Activated CD8-positive, alpha-beta memory T cell treated with anti-CD3 and anti-CD28 coated beads, Interleukin-2, amount 50 U/mL, for 24 hours (primary cell): ENCODE measurements around the gene TMPRSS6.

Source experiments
- DNase-seq: peaks from one replicate; pipeline ENCODE4 v3.0.0-alpha.2; 2020; ENCODE audit errors: extremely low read depth

Gene TMPRSS6

DNA sequence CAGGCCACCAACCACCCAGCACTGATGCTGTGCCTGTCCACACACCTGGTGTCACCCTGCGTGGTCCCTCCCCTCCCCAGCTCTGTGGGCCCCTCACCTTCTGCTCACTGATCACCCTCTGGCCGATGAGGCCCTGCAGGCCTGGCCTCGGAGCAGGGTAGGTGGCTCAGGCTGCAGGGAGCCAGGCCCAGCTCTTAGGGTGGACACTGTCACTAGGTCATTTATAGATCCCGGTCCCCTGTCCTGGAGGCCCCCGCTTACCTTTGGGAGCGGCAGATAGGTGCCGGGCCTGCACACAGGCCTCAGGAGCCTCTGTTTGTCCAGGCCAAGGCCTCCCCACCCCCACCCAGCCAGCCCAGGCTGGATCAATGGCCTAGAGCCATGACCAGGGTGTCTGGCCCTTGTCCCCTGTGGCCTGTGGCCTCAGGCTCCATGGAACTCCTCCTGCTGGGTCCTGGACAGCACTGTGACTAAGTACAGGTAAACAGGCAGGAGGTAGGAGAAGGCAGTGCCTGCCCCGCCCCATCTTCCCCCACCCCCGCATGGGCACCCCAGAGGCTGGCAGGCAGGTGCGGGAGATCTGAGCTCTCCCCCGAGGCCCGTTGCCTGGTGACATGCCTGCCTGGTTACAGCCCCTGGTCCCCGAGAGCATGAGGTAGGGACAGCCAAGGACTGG is at the start of gene TMPRSS6:
TMPRSS6 (minus strand) TSS at position 472 of the 676 bp plus-strand sequence. CDS start 6,296 bp downstream, outside the sequence.
- no peak for DNase-seq

DNA sequence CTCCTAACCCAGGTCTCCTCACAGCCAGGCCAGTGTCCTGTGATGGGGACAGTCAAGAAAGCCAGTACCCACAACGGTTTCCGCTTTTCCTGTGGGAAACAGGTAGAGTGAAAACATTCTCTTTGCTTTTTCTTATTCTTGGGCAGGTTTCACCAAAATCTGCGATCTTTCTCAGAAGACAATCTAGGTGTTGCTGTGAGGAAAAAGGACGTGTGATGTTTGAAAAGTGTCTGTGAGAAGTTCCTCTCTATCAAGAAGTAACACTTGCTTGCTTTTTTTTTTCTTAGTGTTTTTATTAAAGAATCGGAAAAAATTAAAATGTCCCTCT is 49.4 kb upstream of the TMPRSS6 start:
- no peak for DNase-seq

DNA sequence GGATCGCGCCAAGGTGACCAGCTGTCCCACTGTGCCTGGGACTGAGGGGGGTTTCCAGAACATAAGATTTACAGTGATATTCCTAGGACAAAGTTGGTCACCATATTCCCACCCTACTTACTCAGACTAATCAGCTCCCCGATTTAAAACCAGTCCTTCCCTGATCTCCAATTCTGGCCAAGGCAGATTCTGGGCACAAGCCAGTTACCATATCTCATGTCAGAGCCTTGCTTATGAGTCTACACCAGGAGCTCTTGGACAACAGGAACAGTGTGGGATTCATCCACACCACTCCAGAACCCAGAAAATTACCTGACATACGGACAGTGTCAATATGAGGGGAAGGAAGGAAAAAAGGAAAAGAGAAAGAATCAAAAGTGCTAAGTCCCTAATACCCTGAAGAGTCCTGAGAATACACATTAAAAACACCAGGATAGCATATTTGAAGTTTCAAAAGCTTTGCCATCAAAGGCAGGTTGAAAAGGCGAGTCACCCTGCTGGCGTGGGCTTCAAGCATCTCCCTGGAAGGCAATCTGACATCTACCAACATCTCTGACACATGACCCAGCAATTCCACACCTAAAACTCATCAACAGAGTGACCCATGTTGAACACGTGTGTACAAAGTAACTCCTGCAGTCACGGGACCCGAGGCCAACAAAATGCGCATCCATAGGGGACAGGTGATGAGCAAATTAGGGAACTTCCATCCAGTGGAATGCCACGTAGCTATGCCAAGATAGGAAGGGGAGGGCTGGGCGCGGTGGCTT is 48.2 kb upstream of the TMPRSS6 start:
- DNase-seq, result no peak

DNA sequence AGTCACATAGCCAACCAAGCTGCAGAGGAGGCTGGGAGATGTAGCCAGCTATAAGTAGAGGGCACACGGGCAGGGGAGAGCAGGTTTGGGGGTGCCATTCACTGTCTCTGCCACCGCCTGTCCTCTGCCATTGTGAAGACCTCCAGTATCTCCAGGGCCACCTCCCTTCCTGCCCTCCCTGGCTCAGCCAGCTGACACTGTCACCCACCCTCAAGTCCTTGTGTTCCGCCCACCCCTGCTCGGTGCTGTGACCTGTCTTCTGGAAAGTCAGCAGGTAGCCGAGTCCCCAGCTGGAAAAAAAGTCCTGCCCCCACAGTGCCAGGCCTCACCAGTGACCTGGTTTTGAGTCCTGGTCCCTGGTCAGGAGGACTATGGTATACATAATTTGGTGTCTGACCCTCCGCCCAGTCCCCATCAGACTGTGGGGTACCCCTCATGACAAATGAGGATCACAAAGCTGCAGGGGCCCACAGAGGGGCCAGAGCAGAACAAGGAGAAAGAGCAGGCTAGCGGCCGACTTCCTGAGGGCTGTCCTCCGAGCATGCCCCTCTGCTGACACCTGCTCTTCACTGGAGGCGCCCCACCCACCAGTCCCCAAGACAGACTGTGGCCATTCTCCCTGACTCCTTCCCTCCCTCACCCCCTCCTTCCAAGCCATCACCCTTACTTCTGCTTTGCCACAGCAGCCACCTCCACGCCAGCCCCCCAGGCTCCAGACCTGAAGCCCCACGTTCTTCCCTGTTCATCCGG is 47.3 kb upstream of the TMPRSS6 start:
- DNase-seq, result no peak

DNA sequence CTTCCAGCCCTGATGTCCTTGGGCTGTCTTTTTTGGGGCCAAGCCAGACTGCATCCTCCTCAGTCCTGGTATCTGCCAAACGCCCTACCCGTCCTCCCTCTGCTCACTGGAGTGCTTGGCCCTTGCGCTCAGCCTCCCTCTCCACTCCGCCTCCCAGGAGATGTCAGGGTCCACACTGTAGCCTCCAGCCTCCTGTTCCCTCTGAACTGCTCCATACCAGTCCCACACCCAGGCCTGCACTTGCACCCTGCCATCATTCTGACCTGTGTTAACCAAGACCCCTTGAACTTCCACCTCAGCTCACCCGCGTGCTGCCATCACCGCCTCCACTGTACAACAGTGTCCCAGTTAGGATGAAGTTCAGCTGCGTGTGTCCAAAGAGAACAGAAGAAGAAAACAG is 46.5 kb upstream of the TMPRSS6 start:
- no peak for DNase-seq

DNA sequence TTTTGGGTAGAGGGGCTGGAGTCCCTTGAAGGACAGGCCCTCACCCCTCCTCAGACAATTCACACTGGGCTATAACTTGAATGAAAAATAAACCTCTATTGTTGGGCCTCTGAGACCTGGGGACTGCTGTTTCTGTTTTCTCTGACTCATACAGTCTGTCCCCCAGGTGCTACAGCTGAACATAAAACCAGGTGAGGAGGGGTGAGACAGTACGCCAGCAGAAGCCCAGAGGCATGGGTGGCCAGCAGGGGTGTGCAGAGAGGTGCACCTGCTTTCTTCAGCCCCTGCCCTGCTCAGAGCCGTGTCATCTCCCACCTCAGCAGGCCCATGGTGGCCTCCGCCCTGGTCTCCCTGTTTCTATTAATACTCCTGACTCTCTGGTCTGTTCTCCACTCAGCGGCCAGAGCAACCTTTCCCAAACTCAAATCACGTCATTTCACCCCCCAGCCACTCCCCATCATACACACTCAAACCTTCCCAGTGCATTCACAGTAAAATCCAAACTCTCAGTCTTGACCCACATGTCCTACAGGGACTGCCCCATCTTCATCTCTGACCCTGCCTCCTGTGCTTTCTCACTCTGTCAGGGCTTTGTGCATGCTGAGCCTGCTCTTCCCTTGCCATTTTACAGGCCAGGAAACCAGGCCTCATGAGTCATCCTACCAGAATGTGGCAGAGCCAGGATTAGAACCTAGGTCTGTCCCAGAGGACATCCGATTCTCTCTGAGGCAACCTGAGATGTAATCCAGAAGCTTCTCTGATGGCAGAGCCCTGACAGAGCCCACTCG is 45.6 kb upstream of the TMPRSS6 start:
- no peak for DNase-seq

DNA sequence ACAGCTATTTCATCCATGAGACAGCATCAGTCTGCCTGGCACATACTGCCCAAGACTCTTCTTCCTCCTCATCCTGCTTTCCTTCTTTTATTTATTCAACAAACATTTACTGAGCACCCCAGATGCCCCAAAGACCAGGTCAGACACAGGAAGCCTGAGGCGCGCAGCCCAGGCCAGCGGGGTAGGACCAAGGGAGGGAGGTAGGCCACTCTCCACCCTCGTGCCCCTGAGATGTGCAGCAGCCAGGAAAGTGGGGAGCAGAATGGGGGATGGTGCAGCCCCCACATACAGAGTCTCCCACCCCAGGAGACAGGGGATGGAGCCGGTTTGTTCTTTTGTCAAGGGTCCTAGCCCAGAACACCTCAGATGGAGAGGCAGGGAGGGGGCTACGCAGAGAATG is 44.4 kb upstream of the TMPRSS6 start:
- DNase-seq, result no peak

DNA sequence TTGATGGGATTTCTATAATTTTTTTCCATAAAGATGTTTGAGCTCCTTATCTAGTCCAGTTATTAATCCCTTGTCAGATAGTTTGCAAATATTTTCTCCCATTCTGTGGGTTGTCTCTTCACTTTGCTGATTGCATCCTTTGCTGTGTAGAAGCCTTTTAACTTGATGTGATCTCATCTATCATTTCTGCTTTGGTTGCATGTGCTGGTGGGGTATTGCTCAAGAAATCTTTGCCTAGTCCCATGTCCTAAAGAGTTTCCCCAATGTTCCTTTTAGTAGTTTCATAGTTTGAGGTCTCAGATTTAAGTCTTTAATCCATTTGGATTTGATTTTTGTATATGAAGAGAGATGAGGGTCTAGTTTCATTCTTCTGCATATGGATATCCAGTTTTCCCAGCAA is 41.9 kb upstream of the TMPRSS6 start:
- no peak for DNase-seq

DNA sequence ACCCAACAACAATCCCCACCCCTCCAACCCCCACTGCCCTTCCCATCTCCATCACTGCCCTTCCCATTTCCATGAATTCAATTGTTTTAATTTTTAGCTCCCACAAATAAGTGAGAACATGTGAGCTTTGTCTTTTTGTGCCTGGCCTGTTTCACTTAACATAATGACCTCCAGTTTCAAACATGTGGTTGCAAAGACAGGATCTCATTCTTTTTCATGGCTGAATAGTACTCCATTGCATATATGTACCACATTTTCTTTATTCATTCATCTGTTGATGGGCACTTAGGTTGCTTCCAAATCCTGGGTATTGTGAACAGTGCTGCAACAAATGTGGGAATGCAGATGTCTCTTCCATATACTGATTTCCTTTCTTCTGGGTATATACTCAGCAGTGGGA is 41.2 kb upstream of the TMPRSS6 start:
- DNase-seq, result no peak

DNA sequence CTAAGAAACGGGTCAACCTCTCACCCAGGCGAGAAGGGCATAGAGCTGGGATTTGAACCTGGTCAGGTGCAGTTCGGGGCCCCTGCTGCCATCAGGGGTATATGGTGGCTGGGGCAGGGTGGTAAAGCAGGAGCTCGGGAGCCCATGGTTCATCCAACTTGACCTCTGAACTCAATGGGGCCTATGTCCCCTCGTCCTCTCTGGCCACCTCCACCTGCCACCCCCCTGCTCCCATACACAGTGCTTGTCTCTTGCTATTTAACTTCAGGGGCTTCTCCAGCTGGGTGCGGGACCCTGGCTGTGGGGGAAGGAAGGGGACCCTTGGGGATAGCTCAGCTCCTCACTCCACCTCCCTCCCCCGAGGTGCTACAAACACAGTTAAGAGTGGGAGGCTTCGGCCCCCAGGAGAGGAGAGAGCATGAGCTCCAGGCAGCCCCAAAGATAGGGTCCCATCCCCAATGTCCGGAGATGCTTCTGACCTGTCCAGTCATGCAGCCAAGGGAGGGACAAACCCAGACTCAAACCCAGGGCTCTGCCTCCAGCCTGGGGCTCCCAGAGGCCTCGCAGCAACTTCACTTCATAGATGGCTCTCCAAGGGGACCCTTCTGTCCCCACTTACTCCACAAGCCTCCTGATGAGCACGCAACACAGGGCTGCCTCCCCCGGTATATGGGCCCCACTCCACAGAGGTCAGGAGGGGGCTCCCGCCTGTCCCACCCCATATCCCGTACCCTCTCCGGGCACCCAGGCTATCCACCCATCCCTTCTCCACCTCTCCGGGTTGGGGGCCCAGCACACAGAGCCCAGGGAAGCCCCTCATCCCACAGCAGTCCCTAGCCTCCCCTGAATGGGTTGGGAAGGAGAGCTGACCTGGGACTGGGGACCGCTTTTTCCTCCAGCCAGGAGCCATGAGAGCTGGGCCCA is 39.5 kb upstream of the TMPRSS6 start:
- no peak for DNase-seq

DNA sequence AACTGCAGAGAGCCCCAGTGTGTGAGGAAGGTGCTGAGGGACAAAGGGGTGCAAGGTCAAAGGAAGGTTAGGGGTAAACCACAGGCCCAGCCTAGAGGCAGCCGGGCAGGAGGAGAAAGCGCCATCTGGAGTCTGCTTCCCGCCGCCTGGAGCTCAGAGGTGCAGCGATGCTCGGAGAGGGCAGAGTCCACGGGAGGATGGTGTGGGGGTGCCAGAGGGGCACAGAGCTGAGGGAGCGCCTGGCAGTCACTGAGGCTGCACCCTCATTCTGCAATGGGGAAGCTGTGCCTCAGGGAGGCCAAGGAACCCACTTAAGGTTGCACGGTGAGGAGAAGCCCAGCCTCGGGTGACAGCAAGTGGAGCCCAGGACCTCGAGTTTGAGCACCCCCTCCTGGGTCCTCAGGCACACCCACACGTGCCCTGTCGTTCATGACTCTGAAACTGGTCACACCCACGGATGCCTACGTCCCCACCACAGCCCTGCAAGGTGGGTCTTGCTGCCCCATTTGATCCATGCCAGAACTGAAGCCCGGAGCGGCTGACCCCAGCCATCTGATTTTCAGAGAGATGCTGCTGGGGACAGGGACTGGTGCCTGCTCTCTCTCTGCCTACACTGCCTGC is 38.6 kb upstream of the TMPRSS6 start:
- DNase-seq, result no peak

DNA sequence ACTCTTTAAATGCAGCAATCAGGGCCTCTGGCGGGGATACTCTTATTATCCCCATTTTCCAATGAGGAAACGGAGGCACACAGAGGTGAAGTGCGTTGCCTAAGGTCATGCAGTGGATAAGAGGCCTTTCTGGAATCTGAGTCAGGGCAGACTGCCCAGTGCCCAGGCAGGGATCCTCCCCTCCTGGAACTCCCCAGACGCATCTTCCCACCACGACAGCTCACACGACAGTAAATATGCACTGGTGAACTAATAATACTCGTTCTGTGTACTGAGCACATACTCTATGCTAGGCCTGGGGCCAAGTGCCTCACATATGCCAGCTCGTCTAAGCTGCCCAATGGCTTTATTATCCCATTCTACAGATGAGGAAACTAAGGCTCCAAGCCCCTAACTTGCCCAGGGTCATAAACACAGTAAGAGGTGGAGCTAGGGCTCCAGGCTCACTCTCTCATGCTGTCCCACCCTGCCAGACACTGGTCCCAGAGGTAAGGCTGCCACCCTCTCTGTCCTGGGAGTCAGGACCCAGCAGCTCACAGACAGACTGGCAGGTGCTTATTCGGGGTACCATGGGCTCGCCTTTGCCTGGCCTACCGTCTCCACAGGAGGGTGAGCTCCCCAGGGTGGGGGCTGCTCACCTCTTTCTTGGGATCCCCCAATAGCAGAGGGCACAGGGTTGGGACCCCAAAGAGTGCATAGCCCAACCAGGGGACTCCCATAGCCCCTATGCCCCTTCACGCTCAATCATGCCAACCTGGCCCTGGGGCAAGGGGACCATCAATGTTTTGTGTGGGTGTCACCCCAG is 37.9 kb upstream of the TMPRSS6 start:
- no peak for DNase-seq

DNA sequence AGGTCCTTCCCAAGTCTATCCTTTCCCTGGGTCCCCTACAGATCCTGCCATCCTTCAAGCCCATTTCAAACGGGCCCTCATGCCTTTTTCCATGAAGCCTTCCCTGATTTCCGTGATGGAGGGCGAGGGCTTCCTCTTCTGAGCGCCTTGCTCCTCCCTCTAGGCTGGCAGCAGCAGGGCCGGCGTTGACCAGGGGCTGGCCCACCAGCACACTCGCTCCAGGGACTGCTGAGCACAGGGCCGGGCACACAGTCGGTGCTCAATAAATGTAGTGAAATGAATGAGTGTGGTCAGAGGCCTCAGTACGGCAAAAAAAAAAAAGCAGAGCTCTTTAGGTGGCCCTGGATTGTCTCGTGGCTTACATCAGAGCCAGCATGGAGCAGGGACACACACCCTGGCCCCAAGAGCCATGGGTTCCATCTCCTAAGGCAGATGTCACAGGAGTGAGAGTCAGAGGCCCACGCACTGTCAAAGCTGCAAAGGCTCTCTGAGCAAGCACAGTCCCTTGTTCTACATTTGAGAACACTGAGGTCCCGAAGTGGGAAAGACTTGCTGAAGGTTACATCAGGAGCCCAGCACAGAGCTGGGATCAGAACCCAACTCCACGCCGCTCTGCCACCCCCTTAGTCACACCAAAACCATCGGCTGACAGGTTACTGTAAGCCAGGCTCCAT is 37.1 kb upstream of the TMPRSS6 start:
- no peak for DNase-seq

DNA sequence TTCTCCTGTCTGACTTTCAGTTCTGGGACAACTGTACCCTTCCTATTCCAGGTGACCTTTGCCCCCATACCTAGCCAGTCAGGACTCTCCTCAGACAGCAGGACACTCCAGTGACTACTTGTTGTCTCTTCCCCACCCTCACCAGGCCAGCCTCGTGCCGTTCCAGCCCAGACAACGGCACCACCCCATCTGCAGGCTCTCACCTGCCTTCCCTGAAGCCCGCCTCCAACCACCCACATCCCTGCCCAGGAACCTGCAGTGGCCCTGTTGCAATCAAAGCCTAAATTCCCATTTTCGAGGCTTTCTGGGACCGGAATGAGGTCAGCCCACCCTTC is 36.5 kb upstream of the TMPRSS6 start:
- no peak for DNase-seq

DNA sequence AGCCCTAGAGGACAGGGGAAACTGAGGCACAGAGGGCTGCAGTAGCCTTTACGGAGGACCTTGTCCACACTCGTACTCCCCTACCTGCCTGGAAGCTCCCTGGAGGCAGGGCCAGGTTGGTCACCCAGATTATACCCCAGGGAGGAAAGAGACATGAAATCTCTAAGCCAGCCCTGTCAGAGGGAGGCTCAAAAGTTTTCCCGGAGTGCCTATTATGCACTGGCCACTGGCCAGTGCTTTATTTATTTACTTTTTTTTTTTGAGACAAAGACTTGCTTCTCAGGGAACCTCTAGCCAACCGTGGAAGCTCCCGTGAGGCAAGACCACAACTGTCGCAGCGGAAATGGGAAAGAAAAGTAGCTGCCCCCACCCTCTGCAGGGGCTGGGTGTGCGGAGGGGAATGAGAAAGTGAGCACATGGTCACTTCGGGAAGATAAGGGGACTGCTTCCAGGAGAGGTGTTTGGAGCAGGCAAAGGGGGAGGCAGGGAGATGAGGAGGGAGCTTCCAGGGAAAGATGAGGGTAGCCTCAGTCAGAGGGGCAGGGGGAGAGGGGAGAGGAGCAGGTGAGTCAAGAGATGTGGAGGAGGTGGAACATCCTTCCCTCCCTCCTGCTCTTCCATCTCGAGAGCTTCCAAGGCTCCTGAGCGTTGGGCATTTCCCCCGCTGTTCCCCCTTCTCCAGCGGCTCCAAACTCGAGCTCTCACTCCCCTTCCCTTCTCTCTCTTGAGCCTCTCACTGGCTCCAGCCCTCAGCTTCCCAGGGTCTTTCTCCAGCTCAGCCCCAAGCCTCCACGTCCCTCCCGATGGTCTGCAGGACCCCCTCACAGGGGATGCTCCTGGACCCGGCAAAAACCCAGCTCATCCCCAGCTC is 35.9 kb upstream of the TMPRSS6 start:
- no peak for DNase-seq

DNA sequence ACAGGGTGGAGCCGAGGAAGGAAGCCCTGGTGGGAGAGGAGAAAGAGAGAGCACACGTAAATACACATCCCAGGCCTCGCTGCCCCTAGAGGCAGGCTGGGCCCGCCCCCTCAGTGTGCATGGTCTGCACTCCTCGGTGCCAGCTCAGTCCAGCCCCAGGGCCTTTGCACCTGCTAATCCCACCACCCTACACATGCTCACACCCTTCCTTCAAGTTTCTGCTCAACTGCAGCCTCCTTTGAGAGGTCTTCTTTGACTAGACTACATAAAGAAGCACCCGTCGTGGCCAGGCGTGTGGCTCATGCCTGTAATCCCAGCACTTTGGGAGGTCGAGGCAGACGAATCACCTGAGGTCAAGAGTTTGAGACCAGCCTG is 34.7 kb upstream of the TMPRSS6 start:
- no peak for DNase-seq

DNA sequence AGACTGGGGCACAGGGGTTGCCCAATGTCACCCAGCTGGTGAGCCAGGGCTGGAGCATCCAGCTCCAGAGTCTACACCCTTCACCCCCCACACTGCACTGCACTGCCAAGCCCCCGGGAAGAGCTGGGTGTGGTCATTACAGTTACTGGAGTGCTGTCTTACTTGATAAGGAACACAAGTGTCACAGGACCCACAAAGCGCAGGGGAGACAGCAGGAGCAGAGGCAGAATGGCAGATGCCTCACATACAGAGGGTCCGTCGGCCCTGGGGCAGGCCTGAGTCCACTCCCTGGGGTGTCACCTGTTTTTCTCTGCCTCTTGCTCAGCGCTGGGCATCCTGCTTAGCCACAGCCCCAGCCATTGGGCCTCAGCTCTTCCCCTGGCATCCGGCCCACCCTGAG is 32.5 kb upstream of the TMPRSS6 start:
- DNase-seq, result no peak

DNA sequence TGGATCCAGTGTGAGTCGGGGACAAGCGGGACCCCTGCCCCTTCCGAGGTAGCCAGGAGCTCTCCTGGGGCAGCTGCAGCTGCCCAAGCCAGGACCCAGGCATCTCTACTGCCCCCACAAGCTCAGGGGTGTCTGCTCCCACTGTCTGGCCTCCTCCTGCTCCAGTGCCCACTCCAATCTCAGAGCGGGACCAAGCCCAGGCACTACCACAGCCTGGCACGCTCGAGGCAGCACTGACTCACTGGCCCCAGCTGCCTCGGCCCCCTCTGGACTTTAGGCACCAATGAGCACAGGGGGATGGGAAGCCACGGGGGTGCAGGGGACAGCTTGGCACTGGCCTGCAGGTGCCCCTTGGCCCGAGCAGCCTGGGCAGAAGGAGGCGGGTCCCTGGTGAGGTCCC is 32.0 kb upstream of the TMPRSS6 start:
- no peak for DNase-seq
